IMR-90 (cell line): ENCODE measurements around the gene RNF111. TPM values are rescaled to one million over a fixed set of nuclear protein-coding genes. Genes with fewer than 3 reads are reported as not detected.

Source experiments
- ATAC-seq: fragments of 200-7000 bp; cut with Tn5 transposase; 2 replicates; pipeline ENCODE4 v1.9.1; 2020; ENCODE audit warnings: low read depth, mild to moderate bottlenecking, moderate library complexity
- BruUV-seq: library from RNA; stranded (reverse); fragments of 400-500 nt; replicated peaks from 2 replicates; lab custom pipeline; 2021; lab: Mats Ljungman, UMichigan
- CTCF ChIA-PET: fragments of 300-600 bp; formaldehyde crosslinking; extraction: SDS; loops from one replicate; lab custom pipeline; 2021; ENCODE audit warnings: antibody characterized with exemption; lab: Yijun Ruan, JAX
- POLR2A ChIA-PET: fragments of 300-600 bp; sonication (Branson Sonifier 250); formaldehyde crosslinking; loops from one replicate; lab custom pipeline; 2022; ENCODE audit warnings: antibody characterized with exemption; ENCODE audit not compliant: unreplicated experiment; lab: Charles Lee
- DNase-seq: peaks from one replicate; pipeline ENCODE4 v3.0.0; 2013
- H2AFZ ChIP-seq: replicated peaks from 2 replicates; pipeline ENCODE3; 2013; ENCODE audit warnings: low read length, mild to moderate bottlenecking; ENCODE audit not compliant: poor library complexity
- H2AK5ac ChIP-seq: 2 replicates; pipeline ENCODE4 v1.6.1; 2013; ENCODE audit warnings: low read depth, low read length, inconsistent platforms
- H2AK9ac ChIP-seq: replicated peaks from 2 replicates; pipeline ENCODE3; 2013; ENCODE audit warnings: mild to moderate bottlenecking, low read depth, low read length, moderate library complexity; ENCODE audit not compliant: poor library complexity
- H2BK120ac ChIP-seq: 2 replicates; pipeline ENCODE4 v1.6.1; 2013; ENCODE audit warnings: low read depth, low read length, inconsistent platforms
- H2BK15ac ChIP-seq: 3 replicates; pipeline ENCODE4 v1.6.1; 2013; ENCODE audit warnings: low read depth, low read length, inconsistent platforms
- H2BK20ac ChIP-seq: 2 replicates; pipeline ENCODE4 v1.6.1; 2013; ENCODE audit warnings: low read depth, mild to moderate bottlenecking, inconsistent platforms, low read length, moderate library complexity
- H2BK5ac ChIP-seq: 2 replicates; pipeline ENCODE4 v1.6.1; 2013; ENCODE audit warnings: mild to moderate bottlenecking, low read depth, low read length, inconsistent platforms; ENCODE audit not compliant: poor library complexity, severe bottlenecking
- H3K14ac ChIP-seq: replicated peaks from 2 replicates; pipeline ENCODE4 v1.6.1; 2013; ENCODE audit warnings: low read depth, low read length, inconsistent platforms
- H3K18ac ChIP-seq: 2 replicates; pipeline ENCODE4 v1.6.1; 2013; ENCODE audit warnings: low read depth, low read length, control low read depth
- H3K23ac ChIP-seq: 2 replicates; pipeline ENCODE4 v1.6.1; 2013; ENCODE audit warnings: low read depth, low read length, inconsistent platforms
- H3K27ac ChIP-seq: 2 replicates; pipeline ENCODE4 v1.5.1; 2013; ENCODE audit warnings: mild to moderate bottlenecking, control low read depth, low read length; ENCODE audit not compliant: insufficient read depth
- H3K27me3 ChIP-seq: 2 replicates; pipeline ENCODE4 v1.6.1; 2013; ENCODE audit warnings: low read length; ENCODE audit not compliant: control insufficient read depth, insufficient read depth
- H3K36me3 ChIP-seq: 2 replicates; pipeline ENCODE4 v1.6.1; 2013; ENCODE audit warnings: low read length, mixed read lengths; ENCODE audit not compliant: control insufficient read depth, insufficient read depth
- H3K4ac ChIP-seq: 2 replicates; pipeline ENCODE4 v1.6.1; 2013; ENCODE audit warnings: low read depth, low read length, inconsistent platforms
- H3K4me1 ChIP-seq: 2 replicates; pipeline ENCODE4 v1.6.1; 2013; ENCODE audit warnings: low read length, mixed read lengths; ENCODE audit not compliant: control insufficient read depth, insufficient read depth
- H3K4me2 ChIP-seq: 2 replicates; pipeline ENCODE4 v1.6.1; 2013; ENCODE audit warnings: low read depth, mild to moderate bottlenecking, control low read depth, low read length, moderate library complexity
- H3K4me3 ChIP-seq: 2 replicates; pipeline ENCODE4 v1.5.1; 2013; ENCODE audit warnings: low read depth, mild to moderate bottlenecking, control low read depth, low read length, moderate library complexity; ENCODE audit not compliant: insufficient read depth
- H3K56ac ChIP-seq: 2 replicates; pipeline ENCODE4 v1.6.1; 2013; ENCODE audit warnings: low read length, inconsistent platforms; ENCODE audit not compliant: insufficient read depth; ENCODE audit errors: extremely low read depth
- H3K79me1 ChIP-seq, 2 experiments: 2 replicates each; pipeline ENCODE4 v1.6.1; 2013; ENCODE audit warnings: low read length in 2 of 2, inconsistent platforms in 1 of 2, low read depth in 1 of 2
- H3K9ac ChIP-seq: 2 replicates; pipeline ENCODE4 v1.6.1; 2013; ENCODE audit warnings: low read depth, low read length, control low read depth
- H3K9me1 ChIP-seq: 2 replicates; pipeline ENCODE4 v1.6.1; 2013; ENCODE audit warnings: low read length, inconsistent platforms; ENCODE audit not compliant: insufficient read depth
- H3K9me3 ChIP-seq: 2 replicates; pipeline ENCODE4 v1.6.1; 2013; ENCODE audit warnings: low read length; ENCODE audit not compliant: control insufficient read depth, insufficient read depth
- H4K20me1 ChIP-seq: 2 replicates; pipeline ENCODE4 v1.6.1; 2013; ENCODE audit warnings: low read length, inconsistent platforms; ENCODE audit not compliant: insufficient read depth
- H4K5ac ChIP-seq: 2 replicates; pipeline ENCODE4 v1.6.1; 2013; ENCODE audit warnings: mild to moderate bottlenecking, low read depth, low read length, control low read depth
- H4K8ac ChIP-seq, 2 experiments: 2 replicates each; pipeline ENCODE4 v1.6.1; 2013; ENCODE audit warnings: low read depth in 2 of 2, low read length in 2 of 2, control low read depth in 1 of 2, inconsistent platforms in 1 of 2
- H4K91ac ChIP-seq: 2 replicates; pipeline ENCODE4 v1.6.1; 2013; ENCODE audit warnings: low read depth, low read length, inconsistent platforms; ENCODE audit not compliant: insufficient read depth
- ELK1 ChIP-seq: fragments of 150-350 bp; IDR thresholded peaks from 2 replicates; pipeline ENCODE4 v1.6.1; 2016; ENCODE audit warnings: low read depth, mild to moderate bottlenecking, low read length, moderate library complexity, borderline replicate concordance
- FOS ChIP-seq: fragments of 150-350 bp; IDR thresholded peaks from 2 replicates; pipeline ENCODE4 v1.6.1; 2016; ENCODE audit warnings: low read depth, low read length
- MAZ ChIP-seq: IDR thresholded peaks from 2 replicates; pipeline ENCODE4 v1.6.1; 2012; ENCODE audit warnings: low read depth, mild to moderate bottlenecking, low read length, improper control_type of control experiment, moderate library complexity, borderline replicate concordance
- POLR2A ChIP-seq: IDR thresholded peaks from 2 replicates; pipeline ENCODE4 v1.6.1; 2012; ENCODE audit warnings: mild to moderate bottlenecking, low read depth, low read length
- RAD21 ChIP-seq: IDR thresholded peaks from 2 replicates; pipeline ENCODE4 v1.6.1; 2012; ENCODE audit warnings: low read length, improper control_type of control experiment
- RFX5 ChIP-seq: IDR thresholded peaks from 2 replicates; pipeline ENCODE4 v1.8.0; 2012; ENCODE audit warnings: low read depth, mild to moderate bottlenecking, low read length, moderate library complexity
- SMC3 ChIP-seq: fragments of 150-350 bp; IDR thresholded peaks from 2 replicates; pipeline ENCODE4 v1.6.1; 2016; ENCODE audit warnings: low read depth, mild to moderate bottlenecking, antibody characterized with exemption, low read length, moderate library complexity
- USF2 ChIP-seq: fragments of 150-350 bp; IDR thresholded peaks from 2 replicates; pipeline ENCODE4 v1.6.1; 2017; ENCODE audit warnings: mild to moderate bottlenecking, antibody characterized with exemption, low read length, low read depth
- WGBS, 2 experiments: methylation state at CpG; one replicate each; pipeline versions ENCODE4 v1.1.5 to v1.1.7; 2013; ENCODE audit warnings: missing lambda C conversion rate in 2 of 2; ENCODE audit not compliant: insufficient read length in 1 of 2; ENCODE audit errors: extremely low coverage in 2 of 2; 5-methylcytosine and 5-hydroxymethylcytosine counted together
- dilution Hi-C: fragments of 300-500 bp; cut with HindIII; formaldehyde crosslinking; loops from one replicate; pipeline ENCODE4 v1.14.3; 2018; ENCODE audit warnings: low sequenced_read_pairs; ENCODE audit not compliant: unreplicated experiment
- in situ Hi-C: fragments of 300-500 bp; cut with MboI; formaldehyde crosslinking; loops from 3 replicates; pipeline ENCODE4 v1.14.3; 2019; ENCODE audit warnings: low sequenced_read_pairs, inconsistent platforms, mixed read lengths
- intact Hi-C: fragments of 100-400 bp; cut with micrococcal nuclease; formaldehyde crosslinking; loops from 2 replicates; pipeline ENCODE4 v1.10.0; 2022
- polyA plus RNA-seq, 3 experiments: library from polyadenylated mRNA; depleted of rRNA; stranded (reverse); fragments of >200 nt; gene quantifications; 2 replicates each; pipeline ENCODE4 v1.2.3, GENCODE V29; 2012; ENCODE audit warnings: low replicate concordance in 1 of 3
- total RNA-seq: library from RNA; depleted of rRNA; stranded (reverse); fragments of >200 nt; gene quantifications from 2 replicates; pipeline ENCODE4 v1.2.3, GENCODE V29; 2012

The RNF111 gene
- total and polyA plus RNA-seq, 2 of the 4 experiments (the other 2 are of a cell fraction): 13.5 to 20.1 TPM

GRCh38 chr15:58988006-58988785 lies 733 bp downstream of the RNF111 start (continued):
- TF ChIP-seq RFX5 (no peak), RAD21 (no peak)

GRCh38 chr15:58992181-58992580 lies 4.7 kb downstream of the RNF111 start:
- no peak overlapping the region for H3K18ac ChIP-seq
- WGBS, 2 experiments: no CpG with 5 or more reads among the region's 10 CpGs
- no peak overlapping the region for H3K56ac ChIP-seq
- H3K4me2 ChIP-seq: no peak overlapping the region
- no peak overlapping the region for H2BK20ac ChIP-seq
- no peak overlapping the region for H4K5ac ChIP-seq
- no peak overlapping the region for H4K8ac ChIP-seq
- H3K4me3 ChIP-seq: no peak overlapping the region
- ATAC-seq: no peak
- H3K79me1 ChIP-seq: peaks cover 10 to 55% of the 10 kb centered on the region in 2 experiments
- H3K9me3 ChIP-seq: no peaks in the 10 kb centered on the region
- H3K27me3 ChIP-seq: no peaks in the 10 kb centered on the region
- H4K20me1 ChIP-seq: peaks cover 69% of the 10 kb centered on the region
- dilution Hi-C loops (no loop called here), in situ Hi-C loops (no loop called here), intact Hi-C loops (no loop called here)
- ChIA-PET CTCF (no interaction called here), POLR2A (no interaction called here)
- no peak overlapping the region for H3K27ac ChIP-seq
- H2BK5ac ChIP-seq: no peak overlapping the region
- no peak overlapping the region for H3K23ac ChIP-seq
- no peak for DNase-seq
- H2BK120ac ChIP-seq: no peak overlapping the region
- no peak overlapping the region for H2AFZ ChIP-seq
- peaks cover 11% of the 10 kb centered on the region for H3K36me3 ChIP-seq
- 0 out of 2 replicates have a peak, but pooled peaks cover 2% of the 10 kb centered on the region for H3K4me1 ChIP-seq
- TF ChIP-seq MAZ (no peak), POLR2A (no peak), SMC3 (no peak), ELK1 (no peak), USF2 (no peak), FOS (no peak)
- no peak overlapping the region for H3K9ac ChIP-seq
- no peak overlapping the region for H2AK5ac ChIP-seq
- peaks cover 7% of the 10 kb centered on the region; the same call in 1 of the 2 replicates for H3K9me1 ChIP-seq
- no peak overlapping the region for H3K4ac ChIP-seq
- no TSS peak for BruUV-seq
- H4K91ac ChIP-seq: no peak overlapping the region
- no peak overlapping the region for H2BK15ac ChIP-seq
- no peak overlapping the region for H3K14ac ChIP-seq
- H2AK9ac ChIP-seq: no peak overlapping the region
